Naive B cell (primary cell): ENCODE data around the gene HOXD8. TPM values are rescaled to one million over a fixed set of nuclear protein-coding genes. Genes with fewer than 3 reads are reported as not detected.
A peak's percentile ranks its signal among the peaks of the same experiment; 100 is the strongest.

Experiments
- ATAC-seq, 2 donors: fragments of 150-1000 bp; cut with Tn5 transposase; 2 replicates each; pipeline ENCODE4 v1.10.0; 2021; ENCODE audit warnings: low read depth in 2 of 2, mild to moderate bottlenecking in 2 of 2, moderate library complexity in 2 of 2
- DNase-seq: peaks from one replicate; pipeline ENCODE4 v3.0.0; 2022
- H3K27ac Mint-ChIP-seq, 6 donors: one replicate each; pipeline ENCODE4 v1.8.0; 2020 to 2022; ENCODE audit warnings: mild to moderate bottlenecking in 6 of 6, mixed read lengths in 6 of 6, moderate library complexity in 5 of 6, inconsistent platforms in 2 of 6
- H3K27me3 Mint-ChIP-seq, 3 donors: one replicate each; pipeline ENCODE4 v1.8.0; 2021 to 2022; ENCODE audit warnings: mixed read lengths in 3 of 3, mild to moderate bottlenecking in 1 of 3
- H3K36me3 Mint-ChIP-seq, 2 donors: one replicate each; pipeline ENCODE4 v1.8.0; 2020 to 2022; ENCODE audit warnings: mixed read lengths in 2 of 2, inconsistent platforms in 1 of 2, mild to moderate bottlenecking in 1 of 2
- H3K4me1 Mint-ChIP-seq, 3 donors: one replicate each; pipeline ENCODE4 v1.8.0; 2020 to 2022; ENCODE audit warnings: mixed read lengths in 3 of 3, inconsistent platforms in 1 of 3, mild to moderate bottlenecking in 1 of 3, moderate library complexity in 1 of 3
- H3K4me3 Mint-ChIP-seq, 8 donors: one replicate each; pipeline ENCODE4 v1.8.0; 2020 to 2022; ENCODE audit warnings: mild to moderate bottlenecking in 8 of 8, mixed read lengths in 8 of 8, moderate library complexity in 8 of 8, inconsistent platforms in 2 of 8
- H3K9me3 Mint-ChIP-seq, 7 donors: one replicate each; pipeline ENCODE4 v1.8.0; 2020 to 2022; ENCODE audit warnings: mixed read lengths in 7 of 7, mild to moderate bottlenecking in 5 of 7, inconsistent platforms in 2 of 7, moderate library complexity in 1 of 7
- polyA plus RNA-seq, 6 donors: library from polyadenylated mRNA; unstranded; fragments of 300-500 nt; fragmentation: Illumina TruSeq; gene quantifications; one replicate each; pipeline ENCODE4 v1.2.3, GENCODE V29; 2021; ENCODE audit warnings: low read depth in 6 of 6

HOXD8 gene
- polyA plus RNA-seq, 6 donors from 2014 or later: not detected

GRCh38 chr2:176124947-176125771 lies 4.3 kb upstream of the HOXD8 start:
- peaks cover 0 to 13% (median 0%) of the 10 kb centered on the region in 7 donors for H3K9me3 Mint-ChIP-seq
- H3K27me3 Mint-ChIP-seq: peaks cover 62 to 69% (median 65%) of the 10 kb centered on the region in 3 donors
- peak overlapping the region in 4 of 8 donors; percentile 1 to 77 (median 50) for H3K4me3 Mint-ChIP-seq
- no peaks in the 10 kb centered on the region for H3K36me3 Mint-ChIP-seq
- H3K27ac Mint-ChIP-seq: peak overlapping the region in 2 of 6 donors; percentile 40 to 76
- peaks cover 17 to 22% (median 22%) of the 10 kb centered on the region in 3 donors for H3K4me1 Mint-ChIP-seq
- DNase-seq: no peak
- no peak for ATAC-seq

GRCh38 chr2:176125772-176126054 lies 3.8 kb upstream of the HOXD8 start:
- H3K4me1 Mint-ChIP-seq: peaks cover 19 to 24% (median 23%) of the 10 kb centered on the region in 3 donors
- H3K36me3 Mint-ChIP-seq: no peaks in the 10 kb centered on the region
- H3K9me3 Mint-ChIP-seq: peaks cover 0 to 13% (median under 1%) of the 10 kb centered on the region in 7 donors
- peaks cover 59 to 65% (median 62%) of the 10 kb centered on the region in 3 donors for H3K27me3 Mint-ChIP-seq
- peak overlapping the region in 1 of 8 donors; percentile 77 for H3K4me3 Mint-ChIP-seq
- H3K27ac Mint-ChIP-seq: peak overlapping the region in 3 of 6 donors; percentile 2 to 56 (median 40)
- DNase-seq (no peak), ATAC-seq (no peak)

DNA sequence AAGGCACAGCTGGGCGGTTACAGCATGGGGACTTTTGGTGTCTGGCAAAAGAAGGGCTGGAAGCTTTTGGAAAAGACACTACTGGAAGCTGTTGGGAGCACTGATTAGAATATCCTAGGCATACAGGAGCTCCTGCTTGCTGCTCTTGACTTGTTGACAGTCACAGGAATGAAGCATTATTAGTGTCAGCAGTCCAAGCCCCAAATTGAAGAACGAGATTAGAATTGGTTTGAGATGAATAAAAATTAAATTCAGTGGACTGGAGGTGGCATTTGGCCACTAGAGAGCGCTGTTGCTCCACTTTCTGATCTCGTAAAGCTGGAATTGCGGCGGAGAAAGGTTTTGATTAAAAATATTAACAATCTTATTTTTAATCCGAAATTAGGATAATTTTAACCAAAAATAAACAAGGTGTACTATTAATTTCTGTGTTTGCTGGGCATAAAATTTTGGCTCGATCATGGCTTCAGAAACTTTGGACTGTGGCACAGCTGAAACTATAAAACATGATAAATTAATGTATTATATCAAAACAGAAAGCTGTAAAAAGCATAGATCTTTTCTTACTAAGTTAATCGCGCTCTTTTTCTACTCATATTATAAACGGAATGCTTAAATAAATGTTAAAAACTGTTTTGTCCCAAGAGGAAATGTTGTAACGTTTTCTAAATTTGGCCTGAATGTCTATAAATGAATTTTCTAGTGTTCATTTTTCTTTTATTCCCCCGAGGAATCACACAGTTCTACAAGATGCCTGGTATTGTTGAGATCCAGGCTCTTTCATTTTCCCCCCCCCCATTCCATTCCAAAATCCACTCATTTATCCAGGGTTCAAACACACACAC lies 2.4 kb upstream of the HOXD8 start:
- ATAC-seq: peak in 1 of 2 donors; percentile 26

DNA sequence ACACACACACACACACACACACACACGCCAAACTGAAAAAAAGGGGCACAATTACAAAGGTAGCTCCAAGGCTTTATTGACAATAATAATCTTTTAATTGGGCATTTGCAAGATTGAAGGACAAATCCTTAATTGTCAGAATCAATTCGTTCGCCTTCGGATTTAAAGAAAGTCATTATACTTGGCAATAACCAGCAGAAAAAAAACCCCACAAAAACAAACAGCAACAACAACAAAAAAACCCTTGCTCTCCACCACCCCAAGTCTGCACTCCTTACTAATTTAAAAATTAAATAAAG lies 1.8 kb upstream of the HOXD8 start:
- Mint-ChIP-seq H3K36me3 (peaks cover 0 to 4% of the 10 kb centered on the region in 2 donors), H3K4me3 (peak overlapping the region in 4 of 8 donors; percentile 51 to 84 (median 73)), H3K9me3 (peaks cover 0 to 18% (median 5%) of the 10 kb centered on the region in 7 donors), H3K27me3 (peaks cover 73 to 74% (median 74%) of the 10 kb centered on the region in 3 donors), H3K27ac (peak overlapping the region in 3 of 6 donors; percentile 17 to 97 (median 39)), H3K4me1 (peaks cover 33 to 35% (median 34%) of the 10 kb centered on the region in 3 donors)
- DNase-seq (no peak), ATAC-seq (no peak)

More for the DNA sequence above, 2.4 kb upstream of the HOXD8 start:
- H3K9me3 Mint-ChIP-seq: peaks cover 0 to 15% (median 5%) of the 10 kb centered on the region in 7 donors
- H3K36me3 Mint-ChIP-seq: peaks cover 0 to under 1% of the 10 kb centered on the region in 2 donors
- H3K27ac Mint-ChIP-seq: peak overlapping the region in 4 of 6 donors; percentile 39 to 97 (median 70)
- peaks cover 68% of the 10 kb centered on the region in 3 donors for H3K27me3 Mint-ChIP-seq
- peaks cover 27 to 32% (median 30%) of the 10 kb centered on the region in 3 donors for H3K4me1 Mint-ChIP-seq
- H3K4me3 Mint-ChIP-seq: peak overlapping the region in 4 of 8 donors; percentile 10 to 66 (median 34)
- peak; percentile 53 for DNase-seq

DNA sequence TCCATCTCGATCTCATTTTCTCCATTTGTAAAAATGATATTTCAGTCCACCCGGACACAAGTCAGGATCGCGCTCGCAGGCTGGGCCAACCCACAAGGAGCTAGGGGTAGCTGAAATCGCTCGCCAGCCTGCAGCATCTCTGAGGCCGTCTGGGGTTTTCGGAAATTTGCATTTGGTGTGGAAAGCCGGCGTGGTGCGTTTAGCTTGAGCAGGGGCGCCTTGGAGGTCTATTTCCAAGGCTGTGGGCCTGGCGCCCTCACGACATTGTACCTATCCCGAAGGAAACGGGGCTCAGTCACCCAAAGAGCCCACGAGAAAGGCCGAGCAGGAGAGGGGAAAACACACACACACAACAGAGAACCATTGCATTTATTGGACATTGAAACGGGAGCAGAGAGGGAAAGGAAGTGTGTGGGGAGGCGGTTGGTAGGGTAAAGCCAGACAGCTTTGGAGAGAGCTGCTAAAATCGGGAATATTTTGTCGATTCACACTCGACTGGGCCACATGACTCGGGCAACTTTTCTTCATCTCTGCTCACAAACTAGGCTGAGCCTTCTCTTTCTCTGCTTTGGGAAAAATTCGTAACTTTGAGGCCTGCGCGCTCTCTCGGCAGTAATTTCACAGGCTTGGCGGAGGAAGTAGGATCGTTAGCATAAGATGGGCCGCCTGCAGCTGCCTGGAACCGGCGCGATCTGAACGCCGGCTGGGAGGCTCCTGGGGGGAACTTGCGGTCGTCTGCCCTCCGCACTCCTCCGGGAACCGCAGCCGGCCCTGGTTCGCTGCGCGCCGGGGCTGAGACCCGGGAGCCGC lies 1.1 kb upstream of the HOXD8 start:
- ATAC-seq (no peak), DNase-seq (no peak)
- peaks cover 0 to 18% (median 7%) of the 10 kb centered on the region in 7 donors for H3K9me3 Mint-ChIP-seq
- peak overlapping the region in 6 of 8 donors; percentile 48 to 84 (median 64) for H3K4me3 Mint-ChIP-seq
- H3K36me3 Mint-ChIP-seq: peaks cover 0 to 4% of the 10 kb centered on the region in 2 donors
- H3K4me1 Mint-ChIP-seq: peaks cover 34 to 37% (median 36%) of the 10 kb centered on the region in 3 donors
- peaks cover 76 to 79% (median 78%) of the 10 kb centered on the region in 3 donors for H3K27me3 Mint-ChIP-seq
- peak overlapping the region in 4 of 6 donors; percentile 69 to 97 (median 93) for H3K27ac Mint-ChIP-seq

DNA sequence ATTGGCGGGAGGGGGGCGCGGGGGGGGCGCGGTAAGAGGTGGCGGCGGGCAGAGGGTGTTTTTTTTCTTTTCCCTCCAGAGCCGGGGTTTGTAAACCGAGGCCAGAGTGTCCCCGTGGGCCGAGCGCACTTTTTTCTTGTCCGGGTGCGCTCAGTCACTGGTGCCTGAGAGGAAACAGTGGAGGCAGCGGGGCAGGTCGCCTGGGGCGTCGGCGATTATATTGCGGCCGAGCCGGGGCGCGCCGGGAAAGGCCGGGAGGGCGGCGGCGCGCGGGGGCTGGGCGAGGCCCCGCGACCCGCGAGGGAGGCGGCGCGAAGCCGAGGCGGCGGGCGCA lies 275 bp downstream of the HOXD8 start:
- Mint-ChIP-seq H3K9me3 (peaks cover 0 to 18% (median 7%) of the 10 kb centered on the region in 7 donors), H3K27ac (peak overlapping the region in 1 of 6 donors; percentile 37), H3K36me3 (peaks cover 0 to 4% of the 10 kb centered on the region in 2 donors), H3K27me3 (peaks cover 74 to 78% (median 76%) of the 10 kb centered on the region in 3 donors), H3K4me1 (peaks cover 29 to 37% (median 29%) of the 10 kb centered on the region in 3 donors), H3K4me3 (peak overlapping the region in 6 of 8 donors; percentile 19 to 78 (median 62))
- ATAC-seq (peak in 1 of 2 donors; percentile 14), DNase-seq (no peak)

- H3K36me3 Mint-ChIP-seq: peaks cover 3 to 4% of the 10 kb centered on the region in 2 donors
- peaks cover 0 to 18% (median 7%) of the 10 kb centered on the region in 7 donors for H3K9me3 Mint-ChIP-seq
- H3K27ac Mint-ChIP-seq: peak overlapping the region in 5 of 6 donors; percentile 30 to 87 (median 75)
- ATAC-seq: peak; percentile 18 to 23
- peaks cover 74 to 82% (median 76%) of the 10 kb centered on the region in 3 donors for H3K27me3 Mint-ChIP-seq
- H3K4me3 Mint-ChIP-seq: peak overlapping the region; percentile 69 to 85 (median 82)
- peaks cover 29 to 37% (median 31%) of the 10 kb centered on the region in 3 donors for H3K4me1 Mint-ChIP-seq
- no peak for DNase-seq
These were observed 847 bp downstream of the HOXD8 start for GRCh38 chr2:176130147-176130956.

GRCh38 chr2:176130957-176131847 lies 1.7 kb downstream of the HOXD8 start:
- Mint-ChIP-seq H3K36me3 (peaks cover 4 to 12% of the 10 kb centered on the region in 2 donors), H3K9me3 (peaks cover 0 to 18% (median 10%) of the 10 kb centered on the region in 7 donors), H3K4me3 (peak overlapping the region; percentile 69 to 85 (median 82)), H3K27ac (peak overlapping the region in 5 of 6 donors; percentile 30 to 87 (median 75)), H3K4me1 (peaks cover 36 to 44% (median 39%) of the 10 kb centered on the region in 3 donors), H3K27me3 (peaks cover 76 to 83% (median 77%) of the 10 kb centered on the region in 3 donors)
- no peak for DNase-seq
- no peak for ATAC-seq

- Mint-ChIP-seq H3K4me1 (peaks cover 38 to 44% (median 40%) of the 10 kb centered on the region in 3 donors), H3K36me3 (peaks cover 4 to 12% of the 10 kb centered on the region in 2 donors), H3K4me3 (peak overlapping the region in 6 of 8 donors; percentile 10 to 88 (median 84)), H3K27me3 (peaks cover 76 to 80% (median 77%) of the 10 kb centered on the region in 3 donors), H3K9me3 (peaks cover 0 to 18% (median 12%) of the 10 kb centered on the region in 7 donors), H3K27ac (no peak overlapping the region)
- no peak for ATAC-seq
- DNase-seq: no peak
These were observed 2.3 kb downstream of the HOXD8 start for GRCh38 chr2:176131848-176132158.

GRCh38 chr2:176132205-176133171 lies 3.0 kb downstream of the HOXD8 start:
- Mint-ChIP-seq H3K36me3 (peaks cover 4 to 12% of the 10 kb centered on the region in 2 donors), H3K9me3 (peaks cover 0 to 18% (median 12%) of the 10 kb centered on the region in 7 donors), H3K4me3 (peak overlapping the region; percentile 10 to 88 (median 84)), H3K27ac (peak overlapping the region in 2 of 6 donors; percentile 88 to 93), H3K4me1 (peaks cover 37 to 44% (median 43%) of the 10 kb centered on the region in 3 donors), H3K27me3 (peaks cover 76 to 79% (median 77%) of the 10 kb centered on the region in 3 donors)
- no peak for DNase-seq
- no peak for ATAC-seq
